H9 (cell line): Measurements from ENCODE around the gene ADIPOR1. TPM values are rescaled to one million over a fixed set of nuclear protein-coding genes. Genes with fewer than 3 reads are reported as not detected.

ENCODE experiments used
- DNase-seq: peaks from one replicate; pipeline ENCODE4 v3.0.0-alpha.2; 2017
- H2AFZ ChIP-seq: one replicate; pipeline ENCODE4 v1.6.1; 2013; ENCODE audit warnings: mild to moderate bottlenecking, low read length, control low read depth, moderate library complexity
- H2AK5ac ChIP-seq: 2 replicates; pipeline ENCODE4 v1.6.1; 2013; ENCODE audit warnings: low read length, control low read depth, mixed read lengths; ENCODE audit not compliant: insufficient read length
- H2BK120ac ChIP-seq: one replicate; pipeline ENCODE4 v1.6.1; 2013; ENCODE audit warnings: low read depth, mild to moderate bottlenecking, low read length, control low read depth, inconsistent platforms; ENCODE audit not compliant: poor library complexity, severe bottlenecking
- H2BK12ac ChIP-seq: 2 replicates; pipeline ENCODE4 v1.6.1; 2013; ENCODE audit warnings: low read length, control low read depth, mixed read lengths, low read depth; ENCODE audit not compliant: insufficient read length
- H2BK15ac ChIP-seq: 2 replicates; pipeline ENCODE4 v1.6.1; 2013; ENCODE audit warnings: low read depth, low read length, control low read depth
- H2BK20ac ChIP-seq: one replicate; pipeline ENCODE4 v1.6.1; 2013; ENCODE audit warnings: low read depth, mild to moderate bottlenecking, low read length, control low read depth, inconsistent platforms; ENCODE audit not compliant: poor library complexity, severe bottlenecking
- H2BK5ac ChIP-seq: 2 replicates; pipeline ENCODE4 v1.6.1; 2013; ENCODE audit warnings: low read length, control low read depth, mixed read lengths; ENCODE audit not compliant: insufficient read length
- H3K14ac ChIP-seq: 2 replicates; pipeline ENCODE4 v1.6.1; 2013; ENCODE audit warnings: low read length, control low read depth; ENCODE audit not compliant: insufficient read depth
- H3K18ac ChIP-seq: 2 replicates; pipeline ENCODE4 v1.6.1; 2013; ENCODE audit warnings: low read depth, mild to moderate bottlenecking, mixed read lengths, low read length, control low read depth; ENCODE audit not compliant: insufficient read length
- H3K23ac ChIP-seq: 2 replicates; pipeline ENCODE4 v1.6.1; 2013; ENCODE audit warnings: low read length, control low read depth, mixed read lengths, low read depth; ENCODE audit not compliant: insufficient read length
- H3K23me2 ChIP-seq: 2 replicates; pipeline ENCODE4 v1.6.1; 2013; ENCODE audit warnings: low read depth, mild to moderate bottlenecking, mixed read lengths, low read length, control low read depth; ENCODE audit not compliant: insufficient read length, poor library complexity, severe bottlenecking
- H3K27ac ChIP-seq: 2 replicates; pipeline ENCODE4 v1.5.1; 2013; ENCODE audit warnings: low read length, control low read depth, mixed read lengths, low read depth; ENCODE audit not compliant: insufficient read length
- H3K27me3 ChIP-seq: 2 replicates; pipeline ENCODE4 v1.6.1; 2013; ENCODE audit warnings: low read length, control low read depth, inconsistent platforms; ENCODE audit not compliant: insufficient read depth
- H3K4ac ChIP-seq: 2 replicates; pipeline ENCODE4 v1.6.1; 2013; ENCODE audit warnings: low read depth, mild to moderate bottlenecking, control low read depth, inconsistent platforms, low read length, moderate library complexity
- H3K4me1 ChIP-seq: 2 replicates; pipeline ENCODE4 v1.6.1; 2013; ENCODE audit warnings: low read length, control low read depth, inconsistent platforms; ENCODE audit not compliant: insufficient read depth
- H3K4me2 ChIP-seq: 2 replicates; pipeline ENCODE4 v1.6.1; 2013; ENCODE audit warnings: low read length, control low read depth, mixed read lengths; ENCODE audit not compliant: insufficient read length, insufficient read depth
- H3K56ac ChIP-seq: 2 replicates; pipeline ENCODE4 v1.6.1; 2013; ENCODE audit warnings: low read depth, mild to moderate bottlenecking, mixed read lengths, low read length, control low read depth; ENCODE audit not compliant: insufficient read length
- H3K79me1 ChIP-seq: 2 replicates; pipeline ENCODE4 v1.6.1; 2013; ENCODE audit warnings: low read depth, mild to moderate bottlenecking, moderate library complexity, low read length, control low read depth, inconsistent platforms; ENCODE audit not compliant: insufficient read depth, poor library complexity, severe bottlenecking
- H3K79me2 ChIP-seq: 2 replicates; pipeline ENCODE4 v1.6.1; 2013; ENCODE audit warnings: low read length, control low read depth, inconsistent platforms; ENCODE audit not compliant: insufficient read depth
- H3K9ac ChIP-seq: 2 replicates; pipeline ENCODE4 v1.6.1; 2013; ENCODE audit warnings: low read length, control low read depth, mixed read lengths; ENCODE audit not compliant: insufficient read length; ENCODE audit errors: extremely low read depth
- H3K9me3 ChIP-seq: one replicate; pipeline ENCODE4 v1.6.1; 2013; ENCODE audit warnings: low read depth, low read length, inconsistent platforms; ENCODE audit not compliant: control insufficient read depth
- H3T11ph ChIP-seq: one replicate; pipeline ENCODE4 v1.6.1; 2013; ENCODE audit warnings: mild to moderate bottlenecking, low read length, control low read depth, inconsistent platforms
- H4K20me1 ChIP-seq: one replicate; pipeline ENCODE4 v1.6.1; 2013; ENCODE audit not compliant: control insufficient read depth, insufficient read length, insufficient read depth
- H4K5ac ChIP-seq: 2 replicates; pipeline ENCODE4 v1.6.1; 2013; ENCODE audit warnings: low read depth, mild to moderate bottlenecking, mixed read lengths, low read length, control low read depth; ENCODE audit not compliant: insufficient read length
- H4K8ac ChIP-seq: replicated peaks from 2 replicates; pipeline ENCODE4 v1.6.1; 2013; ENCODE audit warnings: low read length, control low read depth, mixed read lengths, low read depth; ENCODE audit not compliant: insufficient read length
- H4K91ac ChIP-seq: 2 replicates; pipeline ENCODE4 v1.6.1; 2013; ENCODE audit warnings: low read depth, mild to moderate bottlenecking, moderate library complexity, mixed read lengths, low read length, control low read depth; ENCODE audit not compliant: insufficient read length
- H3K27ac Mint-ChIP-seq, 3 experiments: 2 replicates in 2 of 3; 3 replicates in 1 of 3; pipeline ENCODE4 v1.8.0; 2020 to 2021; ENCODE audit warnings: mixed read lengths in 3 of 3, mild to moderate bottlenecking in 1 of 3, moderate library complexity in 1 of 3
- H3K27me3 Mint-ChIP-seq: 2 replicates; pipeline ENCODE4 v1.8.0; 2021; ENCODE audit warnings: low read depth, mild to moderate bottlenecking, moderate library complexity, mixed read lengths
- H3K36me3 Mint-ChIP-seq, 3 experiments: 2 replicates in 2 of 3; 3 replicates in 1 of 3; pipeline ENCODE4 v1.8.0; 2020 to 2021; ENCODE audit warnings: low read depth in 3 of 3, mixed read lengths in 3 of 3; ENCODE audit not compliant: insufficient read depth in 1 of 3
- H3K4me1 Mint-ChIP-seq, 2 experiments: 2 replicates each; pipeline ENCODE4 v1.8.0; 2020; ENCODE audit warnings: mixed read lengths in 2 of 2
- H3K4me3 Mint-ChIP-seq, 2 experiments: 2 replicates in 1 of 2; 3 replicates in 1 of 2; pipeline ENCODE4 v1.8.0; 2020 to 2021; ENCODE audit warnings: mild to moderate bottlenecking in 2 of 2, mixed read lengths in 2 of 2, moderate library complexity in 1 of 2
- H3K9me3 Mint-ChIP-seq, 2 experiments: 2 replicates in 1 of 2; 3 replicates in 1 of 2; pipeline ENCODE4 v1.8.0; 2020; ENCODE audit warnings: mild to moderate bottlenecking in 2 of 2, mixed read lengths in 2 of 2, moderate library complexity in 1 of 2
- CTCF ChIP-seq: fragments of 200-600 bp; sonication (generic); conservative IDR thresholded peaks from 3 replicates; pipeline ENCODE4 v1.8.0; 2021; ENCODE audit warnings: antibody characterized with exemption, mild to moderate bottlenecking
- WGBS: extraction: QIAGEN DNeasy Blood & Tissue Kit; methylation state at CpG from one replicate; pipeline ENCODE4 v1.1.7; 2013; ENCODE audit warnings: missing lambda C conversion rate, low lambda C conversion rate, mixed read lengths; ENCODE audit not compliant: insufficient read length; ENCODE audit errors: extremely low coverage; 5-methylcytosine and 5-hydroxymethylcytosine counted together
- total RNA-seq: library from RNA; stranded (reverse); gene quantifications from 2 replicates; pipeline ENCODE4 v1.2.1, GENCODE V29; 2021

The ADIPOR1 gene
- total RNA-seq, 1 experiment from 2014 or later: 65.0 TPM

- H4K20me1 ChIP-seq: no peaks in the 10 kb centered on the region
- no peaks in the 10 kb centered on the region for H3K4me1 ChIP-seq
- H3K18ac ChIP-seq: peak overlapping the region; percentile 57
- no peak overlapping the region for H2AK5ac ChIP-seq
- H3K4me2 ChIP-seq: peak overlapping the region; percentile 75
- no peak overlapping the region for H4K5ac ChIP-seq
- no peak overlapping the region for H3K23ac ChIP-seq
- no peak overlapping the region for H2BK5ac ChIP-seq
- Mint-ChIP-seq H3K4me3 (peak overlapping the region; percentile 74 to 83), H3K9me3 (no peaks in the 10 kb centered on the region; a peak in 1 of 5 replicates), H3K36me3 (peaks cover 2 to 8% (median 5%) of the 10 kb centered on the region in 3 experiments; a peak in 3 of 7 replicates), H3K27me3 (peaks cover 14% of the 10 kb centered on the region), H3K27ac (peak overlapping the region in 1 of 3 experiments; percentile 77; a peak in 2 of 7 replicates), H3K4me1 (peaks cover 16 to 19% of the 10 kb centered on the region in 2 experiments)
- H3K9ac ChIP-seq: peak overlapping the region; percentile 57
- no peak overlapping the region for H4K8ac ChIP-seq
- H2BK15ac ChIP-seq: no peak overlapping the region
- H3K27me3 ChIP-seq: no peaks in the 10 kb centered on the region
- no peak overlapping the region for H3K4ac ChIP-seq
- H3K79me2 ChIP-seq: no peaks in the 10 kb centered on the region
- H2BK12ac ChIP-seq: no peak overlapping the region
- WGBS: no CpG with 5 or more reads among the region's 18 CpGs
- DNase-seq: no peak
- peak overlapping the region; percentile 66; the same call in 1 of the 2 replicates for H3K14ac ChIP-seq
- no peak overlapping the region for H2AFZ ChIP-seq
- no peaks in the 10 kb centered on the region for H3K79me1 ChIP-seq
- H3K56ac ChIP-seq: no peak overlapping the region
- no peak for TF ChIP-seq CTCF
- no peak overlapping the region for H3T11ph ChIP-seq
- no peak overlapping the region for H4K91ac ChIP-seq
- H2BK20ac ChIP-seq: no peak overlapping the region
- H3K9me3 ChIP-seq: no peaks in the 10 kb centered on the region
- H3K23me2 ChIP-seq: peaks cover 6% of the 10 kb centered on the region
- H3K27ac ChIP-seq: no peak overlapping the region
- H2BK120ac ChIP-seq: no peak overlapping the region
These were observed 8.1 kb upstream of the ADIPOR1 start for GRCh38 chr1:202966006-202966898.
